ENCODE measurements around the gene MAST4. TPM values are rescaled to one million over a fixed set of nuclear protein-coding genes. Genes with fewer than 3 reads are reported as not detected.

The MAST4 gene
- total and polyA plus RNA-seq, 2 of the 13 experiments (the other 11 are each of a cell fraction or from before 2014, with no cell fraction given): 3.4 to 3.7 TPM

DNA sequence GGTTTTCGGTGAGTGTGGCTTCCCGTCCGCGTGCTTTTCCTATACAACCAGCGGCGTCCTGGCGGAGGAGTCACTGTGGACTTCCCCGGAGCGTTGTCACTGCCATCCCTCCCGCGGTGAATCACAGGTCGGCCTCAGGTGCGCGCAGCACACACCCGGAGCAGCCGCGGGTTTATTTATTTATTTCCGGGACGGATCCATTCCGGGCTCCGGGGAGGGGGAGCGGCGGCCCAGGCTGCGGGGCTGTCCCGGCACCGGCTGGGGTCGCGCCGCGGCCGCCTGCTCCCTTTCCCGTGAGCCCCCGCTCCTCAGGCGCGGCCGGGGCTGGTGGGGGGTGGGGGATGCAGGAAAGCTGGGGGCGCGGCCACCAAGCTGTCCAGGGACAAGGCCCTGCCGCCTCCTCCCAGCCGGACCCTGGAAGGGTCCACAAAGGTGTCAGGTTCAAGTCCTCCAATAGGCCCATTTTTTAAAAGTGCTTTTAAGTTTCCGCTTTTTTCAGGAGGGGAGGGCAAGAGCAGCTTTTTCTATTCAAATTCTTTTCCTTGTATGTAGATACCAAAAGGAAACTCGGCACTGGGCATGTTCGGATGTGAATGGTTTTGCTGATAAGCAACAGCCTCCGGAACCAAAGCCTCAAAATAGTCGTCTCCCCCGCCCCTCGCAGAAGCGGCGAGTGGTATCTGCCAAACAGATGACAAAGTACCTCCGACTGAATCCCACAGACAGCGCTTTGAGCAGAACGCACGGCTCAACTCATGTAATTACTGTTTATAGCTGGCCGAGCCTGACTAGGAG, 407.9 kb downstream of the MAST4 start (continued):
- TF ChIP-seq ZFP37 (CRISPR knock-in tag; IDR thresholded peaks at IDR 0.05; ENCODE audit: borderline replicate concordance) (no peak), ARNTL (CRISPR knock-in tag; IDR thresholded peaks at IDR 0.05) (no peak), ZNF552 (CRISPR knock-in tag; IDR thresholded peaks at IDR 0.05; ENCODE audit: borderline replicate concordance) (peak; percentile 50; the same call in 1 of the 2 replicates), KLF13 (CRISPR knock-in tag; IDR thresholded peaks at IDR 0.05) (no peak), JUND (CRISPR knock-in tag; IDR thresholded peaks at IDR 0.05) (no peak), CENPT (CRISPR knock-in tag; IDR thresholded peaks at IDR 0.05; ENCODE audit: low read depth) (no peak), NFE2 (CRISPR knock-in tag; IDR thresholded peaks at IDR 0.05) (no peak), NFE2L2 (IDR thresholded peaks at IDR 0.05; ENCODE audit: low read length) (no peak), ZFP36L2 (CRISPR knock-in tag; IDR thresholded peaks at IDR 0.05) (no peak), NFKB2 (CRISPR knock-in tag; IDR thresholded peaks at IDR 0.05; ENCODE audit: borderline replicate concordance) (no peak; the same call in 1 of the 2 replicates), ZBTB20 (CRISPR knock-in tag; IDR thresholded peaks at IDR 0.05; ENCODE audit: borderline replicate concordance, low read depth) (no peak), NKX3-1 (CRISPR knock-in tag; IDR thresholded peaks at IDR 0.05) (no peak), ZNF20 (CRISPR knock-in tag; IDR thresholded peaks at IDR 0.05) (no peak), XBP1 (CRISPR knock-in tag; IDR thresholded peaks at IDR 0.05) (no peak), ETV5 (CRISPR knock-in tag; IDR thresholded peaks at IDR 0.05; ENCODE audit: borderline replicate concordance) (peak; percentile 55; the same call in 1 of the 2 replicates), RCOR2 (CRISPR knock-in tag; IDR thresholded peaks at IDR 0.05) (peak; percentile 42; the same call in 1 of the 2 replicates), FOXO1 (CRISPR knock-in tag; IDR thresholded peaks at IDR 0.05) (no peak; the same call in 1 of the 2 replicates), PTBP1 (IDR thresholded peaks at IDR 0.05; ENCODE audit: low read depth, low read length, poor library complexity, severe bottlenecking) (no peak), ONECUT2 (CRISPR knock-in tag; IDR thresholded peaks at IDR 0.05) (no peak)
- TF ChIP-seq, protein P1, sequence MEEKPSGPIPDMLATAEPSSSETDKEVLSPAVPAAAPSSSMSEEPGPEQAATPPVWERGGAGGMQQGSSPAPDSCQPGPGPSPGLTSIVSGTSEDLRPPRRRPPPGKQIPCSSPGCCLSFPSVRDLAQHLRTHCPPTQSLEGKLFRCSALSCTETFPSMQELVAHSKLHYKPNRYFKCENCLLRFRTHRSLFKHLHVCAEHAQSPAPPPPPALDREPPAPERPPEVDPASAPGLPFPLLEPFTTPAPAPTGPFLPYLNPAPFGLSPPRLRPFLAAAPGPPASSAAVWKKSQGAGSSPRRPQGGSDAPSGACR (CRISPR knock-in tag; IDR thresholded peaks at IDR 0.05): 0 out of 2 replicates have a peak, but pooled peaks have one; percentile 16
- TF ChIP-seq, protein P2, sequence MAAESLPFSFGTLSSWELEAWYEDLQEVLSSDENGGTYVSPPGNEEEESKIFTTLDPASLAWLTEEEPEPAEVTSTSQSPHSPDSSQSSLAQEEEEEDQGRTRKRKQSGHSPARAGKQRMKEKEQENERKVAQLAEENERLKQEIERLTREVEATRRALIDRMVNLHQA (CRISPR knock-in tag; IDR thresholded peaks at IDR 0.05): no peak
- TF ChIP-seq, protein P3, sequence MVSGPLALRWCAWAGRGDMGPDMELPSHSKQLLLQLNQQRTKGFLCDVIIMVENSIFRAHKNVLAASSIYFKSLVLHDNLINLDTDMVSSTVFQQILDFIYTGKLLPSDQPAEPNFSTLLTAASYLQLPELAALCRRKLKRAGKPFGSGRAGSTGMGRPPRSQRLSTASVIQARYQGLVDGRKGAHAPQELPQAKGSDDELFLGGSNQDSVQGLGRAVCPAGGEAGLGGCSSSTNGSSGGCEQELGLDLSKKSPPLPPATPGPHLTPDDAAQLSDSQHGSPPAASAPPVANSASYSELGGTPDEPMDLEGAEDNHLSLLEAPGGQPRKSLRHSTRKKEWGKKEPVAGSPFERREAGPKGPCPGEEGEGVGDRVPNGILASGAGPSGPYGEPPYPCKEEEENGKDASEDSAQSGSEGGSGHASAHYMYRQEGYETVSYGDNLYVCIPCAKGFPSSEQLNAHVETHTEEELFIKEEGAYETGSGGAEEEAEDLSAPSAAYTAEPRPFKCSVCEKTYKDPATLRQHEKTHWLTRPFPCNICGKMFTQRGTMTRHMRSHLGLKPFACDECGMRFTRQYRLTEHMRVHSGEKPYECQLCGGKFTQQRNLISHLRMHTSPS (CRISPR knock-in tag; IDR thresholded peaks at IDR 0.05; ENCODE audit: low read depth): no peak
- TF ChIP-seq, protein P4, sequence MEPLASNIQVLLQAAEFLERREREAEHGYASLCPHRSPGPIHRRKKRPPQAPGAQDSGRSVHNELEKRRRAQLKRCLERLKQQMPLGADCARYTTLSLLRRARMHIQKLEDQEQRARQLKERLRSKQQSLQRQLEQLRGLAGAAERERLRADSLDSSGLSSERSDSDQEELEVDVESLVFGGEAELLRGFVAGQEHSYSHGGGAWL (CRISPR knock-in tag; IDR thresholded peaks at IDR 0.05): no peak
- TF ChIP-seq, protein P5, sequence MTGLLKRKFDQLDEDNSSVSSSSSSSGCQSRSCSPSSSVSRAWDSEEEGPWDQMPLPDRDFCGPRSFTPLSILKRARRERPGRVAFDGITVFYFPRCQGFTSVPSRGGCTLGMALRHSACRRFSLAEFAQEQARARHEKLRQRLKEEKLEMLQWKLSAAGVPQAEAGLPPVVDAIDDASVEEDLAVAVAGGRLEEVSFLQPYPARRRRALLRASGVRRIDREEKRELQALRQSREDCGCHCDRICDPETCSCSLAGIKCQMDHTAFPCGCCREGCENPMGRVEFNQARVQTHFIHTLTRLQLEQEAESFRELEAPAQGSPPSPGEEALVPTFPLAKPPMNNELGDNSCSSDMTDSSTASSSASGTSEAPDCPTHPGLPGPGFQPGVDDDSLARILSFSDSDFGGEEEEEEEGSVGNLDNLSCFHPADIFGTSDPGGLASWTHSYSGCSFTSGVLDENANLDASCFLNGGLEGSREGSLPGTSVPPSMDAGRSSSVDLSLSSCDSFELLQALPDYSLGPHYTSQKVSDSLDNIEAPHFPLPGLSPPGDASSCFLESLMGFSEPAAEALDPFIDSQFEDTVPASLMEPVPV (CRISPR knock-in tag; IDR thresholded peaks at IDR 0.05): no peak
- TF ChIP-seq, protein P6, sequence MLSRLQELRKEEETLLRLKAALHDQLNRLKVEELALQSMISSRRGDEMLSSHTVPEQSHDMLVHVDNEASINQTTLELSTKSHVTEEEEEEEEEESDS (CRISPR knock-in tag; IDR thresholded peaks at IDR 0.05; ENCODE audit: borderline replicate concordance): no peak

All from HepG2 (cell line).